ENCODE data around the gene CD33.

GRCh38 chr19:51226067-51226466 is 1.2 kb downstream of the CD33 start:
- TF ChIP-seq CTCF (IDR thresholded peaks at IDR 0.05; ENCODE audit: poor library complexity, severe bottlenecking) (no peak), SMC3 (conservative IDR thresholded peaks at IDR 0.05; ENCODE audit: poor library complexity) (no peak), POLR2AphosphoS5 (IDR thresholded peaks at IDR 0.05) (no peak), RAD21 (conservative IDR thresholded peaks at IDR 0.05) (no peak), REST (IDR thresholded peaks at IDR 0.05; ENCODE audit: borderline replicate concordance) (no peak)
